Pancreas (tissue), 10 donors: Measurements from ENCODE around the gene OR7D4. TPM values are rescaled to one million over a fixed set of nuclear protein-coding genes. Genes with fewer than 3 reads are reported as not detected.

Source experiments
- ATAC-seq, 4 donors: fragments of 200-7000 bp; cut with Tn5 transposase; one replicate each; pipeline versions ENCODE4 v1.8.0 to v1.9.1; 2020; ENCODE audit warnings: mild to moderate bottlenecking in 4 of 4, moderate library complexity in 4 of 4
- DNase-seq, 6 donors: peaks; one replicate each; pipeline ENCODE4 v3.0.0-alpha.2; 2020
- FAIRE-seq: peaks from 2 replicates; lab custom pipeline; 2012; peaks lifted over from hg19 to GRCh38; lab: Jason Lieb, UNC
- H3K27ac ChIP-seq, 4 donors: fragments of 200-600 bp; sonication (generic); 1 replicate in 3 of 4; 2 replicates in 1 of 4; pipeline versions ENCODE4 v1.5.0 to v1.8.0; 2020
- H3K27me3 ChIP-seq, 4 donors: fragments of 200-600 bp; one replicate each; pipeline ENCODE4 v1.8.0; 2021
- H3K36me3 ChIP-seq, 3 donors: fragments of 200-600 bp; sonication (generic) in 1 of 3; one replicate each; pipeline versions ENCODE4 v1.5.0 to v1.8.0; 2020 to 2021
- H3K4me1 ChIP-seq, 3 donors: fragments of 200-600 bp; one replicate each; pipeline ENCODE4 v1.8.0; 2021
- H3K4me3 ChIP-seq, 4 donors: fragments of 200-600 bp; sonication (generic) in 2 of 4; one replicate each; pipeline versions ENCODE4 v1.5.0 to v1.8.0; 2020 to 2021
- H3K9me3 ChIP-seq, 4 donors: fragments of 200-600 bp; one replicate each; pipeline ENCODE4 v1.8.0; 2021
- CTCF ChIP-seq, 4 donors: fragments of 200-600 bp; sonication (generic) in 3 of 4; IDR thresholded peaks; one replicate each; pipeline versions ENCODE4 v1.5.0 to v1.8.0; 2021; ENCODE audit warnings: antibody characterized with exemption in 4 of 4
- WGBS, 2 donors: extraction: QIAGEN DNeasy Blood & Tissue Kit; methylation state at CpG; one replicate each; pipeline ENCODE4 v1.1.7; 2013; 5-methylcytosine and 5-hydroxymethylcytosine counted together
- intact Hi-C, 3 donors: fragments of 100-400 bp; cut with DNase I; formaldehyde crosslinking; loops; one replicate each; pipeline versions ENCODE4 v1.11.1 to v1.14.2; 2022
- polyA plus RNA-seq, 2 donors: library from polyadenylated mRNA; stranded (reverse); fragments of 200-250 nt; gene quantifications; one replicate each; pipeline ENCODE4 v1.2.3, GENCODE V29; 2013
- total RNA-seq, 6 donors: library from RNA; stranded (reverse); fragmentation: NEBNext Ultra II Directional in 4 of 6; extraction: Animal tissue kit (Norgen Biotek cat#: 25700) in 4 of 6; gene quantifications; one replicate each; pipeline versions ENCODE4 v1.2.1 to v1.2.4, GENCODE V29; 2021 to 2023
- donor health status: healthy with polysubstance abuse.
- donor health status: DM: no; HTN: no; CAD: no; lungs with moderate emphysema.
- donor health status: DM: no; HTN: no; CAD: no.
- donor health status: control.
- donor health status: control.
- donor health status: Bipolar disorder and iron deficiency.
- donor health status: DM: yes; HTN: yes; CAD: no.
- donor health status: DM: no; HTN: no; CAD: no.
- donor health status: DM: no; HTN: no; CAD: no.
- donor health status: DM: yes; HTN: yes; CAD: no.

The OR7D4 gene
- total and polyA plus RNA-seq, 8 donors = not detected

GRCh38 chr19:9171393-9171991 lies 47.9 kb downstream of the OR7D4 start:
- H3K36me3 ChIP-seq = no peaks in the 10 kb centered on the region
- no peaks in the 10 kb centered on the region for H3K9me3 ChIP-seq
- H3K4me1 ChIP-seq = no peaks in the 10 kb centered on the region
- FAIRE-seq (no peak), ATAC-seq (peak in 1 of 4 donors; percentile 54), DNase-seq (no peak)
- no peak overlapping the region for H3K27ac ChIP-seq
- no peak for TF ChIP-seq CTCF (IDR thresholded peaks at IDR 0.05)
- intact Hi-C loops = no loop called here
- no peaks in the 10 kb centered on the region for H3K27me3 ChIP-seq
- WGBS, 2 donors = 83 to 90% methylated on average over 6 of the region's 6 CpGs
- H3K4me3 ChIP-seq = no peak overlapping the region

GRCh38 chr19:9166846-9167245 lies 52.5 kb downstream of the OR7D4 start:
- H3K9me3 ChIP-seq = no peaks in the 10 kb centered on the region
- 96 to 99% methylated on average over 4 of the region's 4 CpGs for WGBS, 2 donors
- no peak overlapping the region for H3K4me3 ChIP-seq
- DNase-seq (no peak), ATAC-seq (no peak), FAIRE-seq (no peak)
- no peak for TF ChIP-seq CTCF (IDR thresholded peaks at IDR 0.05)
- H3K36me3 ChIP-seq = peaks cover 0 to 22% (median 8%) of the 10 kb centered on the region in 3 donors
- no peaks in the 10 kb centered on the region for H3K4me1 ChIP-seq
- no peak overlapping the region for H3K27ac ChIP-seq
- intact Hi-C loops = no loop called here
- no peaks in the 10 kb centered on the region for H3K27me3 ChIP-seq

GRCh38 chr19:9165261-9165660 lies 54.1 kb downstream of the OR7D4 start:
- intact Hi-C loops = no loop called here

GRCh38 chr19:9161427-9161826 lies 58.0 kb downstream of the OR7D4 start:
- H3K4me3 ChIP-seq = no peak overlapping the region
- ATAC-seq (no peak), DNase-seq (no peak), FAIRE-seq (no peak)
- no peaks in the 10 kb centered on the region for H3K4me1 ChIP-seq
- H3K9me3 ChIP-seq = no peaks in the 10 kb centered on the region
- H3K27ac ChIP-seq = no peak overlapping the region
- TF ChIP-seq CTCF (IDR thresholded peaks at IDR 0.05) = no peak
- H3K36me3 ChIP-seq = peaks cover 9 to 76% (median 55%) of the 10 kb centered on the region in 3 donors
- H3K27me3 ChIP-seq = no peaks in the 10 kb centered on the region
- intact Hi-C loops = no loop called here
- WGBS, 2 donors = 97 to 99% methylated on average over 12 of the region's 12 CpGs

More at GRCh38 chr19:9165261-9165660, 54.1 kb downstream of the OR7D4 start:
- 95 to 98% methylated on average over 3 of the region's 3 CpGs for WGBS, 2 donors
- FAIRE-seq = no peak
- Histone ChIP-seq H3K27ac (no peak overlapping the region), H3K27me3 (no peaks in the 10 kb centered on the region), H3K9me3 (no peaks in the 10 kb centered on the region), H3K36me3 (peaks cover 0 to 38% (median 24%) of the 10 kb centered on the region in 3 donors), H3K4me3 (no peak overlapping the region), H3K4me1 (no peaks in the 10 kb centered on the region)
- no peak for TF ChIP-seq CTCF (IDR thresholded peaks at IDR 0.05)
- no peak for ATAC-seq
- DNase-seq = no peak

Other genes starting within 250 kb of the OR7D4 start
- gene MUC16, start 209.2 kb downstream of the OR7D4 start, total RNA-seq = under 1 TPM; under 0.01 to 0.97 (median 0.05) TPM
- under 1 TPM; 0.02 to 0.84 TPM for gene MUC16, start 209.2 kb downstream of the OR7D4 start, polyA plus RNA-seq
- gene OR1M1, start 132.5 kb downstream of the OR7D4 start, total RNA-seq = not detected
- not detected for gene OR1M1, start 132.5 kb downstream of the OR7D4 start, polyA plus RNA-seq
- gene OR7G2, start 112.1 kb downstream of the OR7D4 start, total RNA-seq = not detected
- gene OR7G2, start 112.1 kb downstream of the OR7D4 start, polyA plus RNA-seq = not detected
- gene OR7G1, start 103.8 kb downstream of the OR7D4 start, total RNA-seq = not detected
- not detected for gene OR7G1, start 103.8 kb downstream of the OR7D4 start, polyA plus RNA-seq
- not detected for gene OR7G3, start 92.6 kb downstream of the OR7D4 start, total RNA-seq
- gene OR7G3, start 92.6 kb downstream of the OR7D4 start, polyA plus RNA-seq = not detected
- gene ZNF317, start 79.2 kb downstream of the OR7D4 start, total RNA-seq = 10 to 100 TPM; 12.4 to 22.0 (median 13.9) TPM
- 10 to 100 TPM; 26.2 to 38.3 TPM for gene ZNF317, start 79.2 kb downstream of the OR7D4 start, polyA plus RNA-seq
- not detected for gene OR7D2, start 40.6 kb downstream of the OR7D4 start, total RNA-seq
- gene OR7D2, start 40.6 kb downstream of the OR7D4 start, polyA plus RNA-seq = under 1 TPM; 0.02 to 0.04 TPM
- gene OR7E24, start 31.3 kb upstream of the OR7D4 start, total RNA-seq = not detected
- gene OR7E24, start 31.3 kb upstream of the OR7D4 start, polyA plus RNA-seq = not detected
- 1 to 10 TPM; 1.1 to 3.4 (median 1.7) TPM for gene ZNF699, start 90.2 kb upstream of the OR7D4 start, total RNA-seq
- 1 to 10 TPM in 1 of 2 donors, under 1 TPM in 1; 0.96 to 1.3 TPM for gene ZNF699, start 90.2 kb upstream of the OR7D4 start, polyA plus RNA-seq
- 10 to 100 TPM in 1 of 6 donors, 1 to 10 TPM in 5; 3.2 to 13.0 (median 5.7) TPM for gene ZNF559, start 104.6 kb upstream of the OR7D4 start, total RNA-seq
- gene ZNF559, start 104.6 kb upstream of the OR7D4 start, polyA plus RNA-seq = 10 to 100 TPM; 14.9 to 19.4 TPM
- gene ZNF177, start 143.4 kb upstream of the OR7D4 start, total RNA-seq = 1 to 10 TPM in 1 of 6 donors, under 1 TPM in 4, not detected in 1; 0.32 to 2.0 (median 0.83) TPM
- gene ZNF177, start 143.4 kb upstream of the OR7D4 start, polyA plus RNA-seq = 1 to 10 TPM; 1.8 to 4.3 TPM
- gene ZNF266, start 216.0 kb upstream of the OR7D4 start, total RNA-seq = 10 to 100 TPM in 1 of 6 donors, 1 to 10 TPM in 5; 5.1 to 11.5 (median 8.1) TPM
- 10 to 100 TPM; 16.1 to 39.1 TPM for gene ZNF266, start 216.0 kb upstream of the OR7D4 start, polyA plus RNA-seq